SH-SY5Y (cell line): ENCODE data around the gene EMILIN1.

ENCODE experiments used
- GATA2 ChIP-seq: IDR thresholded peaks from 2 replicates; pipeline ENCODE4 v1.6.1; 2011; ENCODE audit warnings: mild to moderate bottlenecking, low read depth, low read length
- GATA3 ChIP-seq: IDR thresholded peaks from 2 replicates; pipeline ENCODE4 v1.6.1; 2011; ENCODE audit warnings: low read depth, mild to moderate bottlenecking, low read length, moderate library complexity

DNA sequence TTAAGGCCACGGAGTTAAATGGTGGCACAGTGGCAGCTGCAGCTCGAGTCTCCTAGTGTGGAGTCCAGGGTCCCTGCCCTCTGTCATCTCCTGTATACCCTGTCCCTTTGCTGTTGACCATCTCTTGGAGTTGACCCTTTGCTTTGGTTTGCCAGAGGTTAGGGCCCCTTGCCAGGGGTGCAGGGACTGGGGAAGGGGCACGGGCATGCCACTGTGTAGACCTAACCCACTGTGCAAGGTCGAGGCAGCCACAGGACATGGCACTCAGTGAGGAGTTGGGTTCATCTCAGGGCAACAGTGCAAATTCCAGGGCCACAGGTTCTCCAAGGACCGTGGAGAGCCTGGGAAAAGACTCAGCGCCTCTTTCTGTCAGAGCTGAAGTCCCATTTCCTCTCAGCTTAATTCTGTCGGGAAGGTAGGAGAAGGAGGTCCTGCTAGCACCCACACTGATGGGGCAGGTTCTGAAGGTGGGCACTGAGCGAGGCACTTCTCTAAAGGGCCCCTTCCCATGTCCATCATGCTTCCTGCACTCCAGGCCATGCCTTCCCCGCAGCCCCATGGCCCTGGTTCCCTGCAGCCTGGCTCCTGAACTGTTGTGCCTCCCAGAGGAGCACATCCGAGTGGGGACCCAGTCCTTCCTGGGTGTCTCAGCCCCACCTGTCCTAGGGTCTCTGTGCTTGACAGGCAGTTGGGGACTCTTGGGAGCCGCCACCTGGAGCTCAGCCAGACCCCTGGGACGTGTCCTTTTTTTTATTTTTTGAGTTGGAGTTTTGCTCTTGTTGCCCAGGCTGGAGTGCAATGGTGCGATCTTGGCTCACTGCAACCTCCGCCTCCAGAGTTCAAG, 10.9 kb downstream of the EMILIN1 start:
- TF ChIP-seq GATA2, result no peak
- no peak for TF ChIP-seq GATA3
